PC-3 (cell line): ENCODE measurements around the gene GRK7.

Experiments
- CTCF ChIP-seq: fragments of 300-600 bp; sonication (generic); conservative IDR thresholded peaks from 2 replicates; pipeline ENCODE4 v1.5.1; 2017; ENCODE audit warnings: antibody characterized with exemption, low read depth, mild to moderate bottlenecking, low read length
- EZH2 ChIP-seq: fragments of 300-600 bp; sonication (generic); IDR thresholded peaks from one replicate; pipeline ENCODE4 v1.6.1; 2017; ENCODE audit warnings: antibody characterized with exemption, mild to moderate bottlenecking, low read length; ENCODE audit not compliant: unreplicated experiment
- EZH2phosphoT487 ChIP-seq: fragments of 300-600 bp; sonication (generic); IDR thresholded peaks from 2 replicates; pipeline ENCODE4 v1.6.1; 2018; ENCODE audit warnings: mild to moderate bottlenecking, antibody characterized with exemption, low read length, borderline replicate concordance

- TF ChIP-seq CTCF (no peak), EZH2 (no peak), EZH2phosphoT487 (no peak)
Measured at GRCh38 chr3:141793476-141794260, 30.5 kb downstream of the GRK7 start.
